Gastroesophageal sphincter (tissue), 3 donors: ENCODE results near the gene DAB1.

Experiments
- POLR2A ChIP-seq, 2 donors: fragments of 450-650 bp; IDR thresholded peaks; one replicate each; pipeline ENCODE4 v1.6.1; 2017; ENCODE audit warnings: antibody characterized with exemption in 2 of 2, mild to moderate bottlenecking in 2 of 2, moderate library complexity in 1 of 2
- POLR2AphosphoS5 ChIP-seq: sonication (generic); formaldehyde crosslinking; IDR thresholded peaks from one replicate; pipeline ENCODE4 v1.6.1; 2017; ENCODE audit warnings: antibody characterized with exemption
- TF ChIP-seq, protein P1 (sequence below), 4 experiments: fragments of 200-600 bp in 2 of 4; fragments of 450-650 bp in 2 of 4; sonication (generic) in 1 of 4; IDR thresholded peaks; one replicate each; pipeline ENCODE4 v1.5.1; 2017 to 2019; ENCODE audit warnings: antibody characterized with exemption in 4 of 4, mild to moderate bottlenecking in 2 of 4, moderate library complexity in 2 of 4

DNA sequence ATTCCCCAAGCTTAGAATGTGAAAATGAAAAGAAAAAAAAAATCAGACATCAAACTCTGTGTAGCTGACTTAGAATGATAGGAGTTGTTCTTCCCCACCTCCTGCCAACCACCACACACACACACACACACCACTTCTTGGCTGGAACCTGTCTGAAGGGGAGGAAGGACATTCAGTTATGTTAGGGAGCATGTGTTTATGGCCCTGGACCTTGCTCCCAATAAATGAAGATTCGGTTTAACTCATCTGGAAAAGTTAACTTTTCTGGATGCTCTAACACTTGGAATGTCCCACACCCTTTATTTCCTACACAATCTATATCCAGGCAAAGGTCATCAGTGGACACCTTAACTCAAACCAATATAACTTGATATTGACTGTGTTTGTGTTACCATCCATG lies 112.4 kb downstream of the DAB1 start:
- TF ChIP-seq, protein P1, sequence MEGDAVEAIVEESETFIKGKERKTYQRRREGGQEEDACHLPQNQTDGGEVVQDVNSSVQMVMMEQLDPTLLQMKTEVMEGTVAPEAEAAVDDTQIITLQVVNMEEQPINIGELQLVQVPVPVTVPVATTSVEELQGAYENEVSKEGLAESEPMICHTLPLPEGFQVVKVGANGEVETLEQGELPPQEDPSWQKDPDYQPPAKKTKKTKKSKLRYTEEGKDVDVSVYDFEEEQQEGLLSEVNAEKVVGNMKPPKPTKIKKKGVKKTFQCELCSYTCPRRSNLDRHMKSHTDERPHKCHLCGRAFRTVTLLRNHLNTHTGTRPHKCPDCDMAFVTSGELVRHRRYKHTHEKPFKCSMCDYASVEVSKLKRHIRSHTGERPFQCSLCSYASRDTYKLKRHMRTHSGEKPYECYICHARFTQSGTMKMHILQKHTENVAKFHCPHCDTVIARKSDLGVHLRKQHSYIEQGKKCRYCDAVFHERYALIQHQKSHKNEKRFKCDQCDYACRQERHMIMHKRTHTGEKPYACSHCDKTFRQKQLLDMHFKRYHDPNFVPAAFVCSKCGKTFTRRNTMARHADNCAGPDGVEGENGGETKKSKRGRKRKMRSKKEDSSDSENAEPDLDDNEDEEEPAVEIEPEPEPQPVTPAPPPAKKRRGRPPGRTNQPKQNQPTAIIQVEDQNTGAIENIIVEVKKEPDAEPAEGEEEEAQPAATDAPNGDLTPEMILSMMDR (IDR thresholded peaks at IDR 0.05) = no peak
- TF ChIP-seq POLR2A (IDR thresholded peaks at IDR 0.05) (no peak), POLR2AphosphoS5 (no peak)
